HEK293 (cell line): Measurements from ENCODE around the gene CD48.

Experiments
- CTCF ChIA-PET: fragments of 350-600 bp; formaldehyde crosslinking; extraction: SDS; loops from one replicate; lab custom pipeline; 2021; ENCODE audit warnings: antibody characterized with exemption; lab: Yijun Ruan, JAX
- POLR2A ChIA-PET: fragments of 300-600 bp; formaldehyde crosslinking; extraction: SDS; loops from one replicate; lab custom pipeline; 2020; ENCODE audit warnings: antibody characterized with exemption, inconsistent platforms; lab: Yijun Ruan, JAX
- H3K27ac ChIP-seq: fragments of 200-500 bp; sonication (Bioruptor generic); 2 replicates; pipeline ENCODE4 v1.5.1; 2014; ENCODE audit warnings: low read depth, low read length, control low read depth, inconsistent platforms; ENCODE audit errors: extremely low read depth
- H3K36me3 ChIP-seq, 2 experiments: fragments of 200-500 bp in 1 of 2; sonication (Bioruptor generic) in 1 of 2; 1 replicate in 1 of 2; 2 replicates in 1 of 2; pipeline ENCODE4 v1.5.1; 2014 to 2017; ENCODE audit warnings: inconsistent platforms in 2 of 2, low read length in 2 of 2; ENCODE audit not compliant: control insufficient read depth in 2 of 2, insufficient read depth in 1 of 2
- H3K4me1 ChIP-seq: fragments of 200-500 bp; sonication (Bioruptor generic); 2 replicates; pipeline ENCODE4 v1.5.1; 2014; ENCODE audit warnings: mild to moderate bottlenecking, low read length, inconsistent platforms; ENCODE audit not compliant: control insufficient read depth, insufficient read depth
- H3K4me3 ChIP-seq: 2 replicates; pipeline ENCODE4 v1.5.1; 2011; ENCODE audit warnings: low read depth, mild to moderate bottlenecking, control low read depth, low read length, moderate library complexity
- H3K9me3 ChIP-seq: fragments of 200-500 bp; sonication (Bioruptor generic); 2 replicates; pipeline ENCODE4 v1.5.1; 2014; ENCODE audit warnings: low read depth, low read length, inconsistent platforms; ENCODE audit not compliant: control insufficient read depth, insufficient read depth
- GLI4 ChIP-seq: fragments of 450-650 bp; formaldehyde crosslinking; IDR thresholded peaks from 2 replicates; pipeline ENCODE4 v1.5.1; 2016; ENCODE audit warnings: missing biosample characterization, missing genetic modification characterization
- KLF7 ChIP-seq: fragments of 450-650 bp; formaldehyde crosslinking; IDR thresholded peaks from 2 replicates; pipeline ENCODE4 v1.5.1; 2016; ENCODE audit warnings: missing biosample characterization, missing genetic modification characterization, borderline replicate concordance
- SALL2 ChIP-seq: fragments of 450-650 bp; formaldehyde crosslinking; IDR thresholded peaks from 2 replicates; pipeline ENCODE4 v1.5.0; 2017; ENCODE audit warnings: missing biosample characterization, mild to moderate bottlenecking, missing genetic modification characterization, borderline replicate concordance
- SCRT2 ChIP-seq: fragments of 450-650 bp; formaldehyde crosslinking; IDR thresholded peaks from 2 replicates; pipeline ENCODE4 v1.5.1; 2016; ENCODE audit warnings: missing biosample characterization, missing genetic modification characterization
- SP3 ChIP-seq: fragments of 450-650 bp; formaldehyde crosslinking; IDR thresholded peaks from 2 replicates; pipeline ENCODE4 v1.5.1; 2016; ENCODE audit warnings: missing biosample characterization, missing genetic modification characterization
- TCF7L2 ChIP-seq: IDR thresholded peaks from 2 replicates; pipeline ENCODE4 v1.6.1; 2011; ENCODE audit warnings: low read depth, mild to moderate bottlenecking, inconsistent platforms, low read length, moderate library complexity, borderline replicate concordance
- YY1 ChIP-seq: fragments of 450-650 bp; formaldehyde crosslinking; IDR thresholded peaks from 2 replicates; pipeline ENCODE4 v1.5.1; 2018; ENCODE audit warnings: missing biosample characterization, missing genetic modification characterization
- ZFP3 ChIP-seq: fragments of 450-650 bp; formaldehyde crosslinking; IDR thresholded peaks from 2 replicates; pipeline ENCODE4 v1.5.1; 2016; ENCODE audit warnings: low read depth, missing biosample characterization, missing genetic modification characterization
- ZNF121 ChIP-seq: fragments of 450-650 bp; formaldehyde crosslinking; IDR thresholded peaks from 2 replicates; pipeline ENCODE4 v1.5.1; 2016; ENCODE audit warnings: missing biosample characterization, missing genetic modification characterization
- ZNF132 ChIP-seq: fragments of 450-650 bp; formaldehyde crosslinking; IDR thresholded peaks from 2 replicates; pipeline ENCODE4 v1.5.1; 2017; ENCODE audit warnings: missing biosample characterization, missing genetic modification characterization, borderline replicate concordance
- ZNF16 ChIP-seq: fragments of 450-650 bp; formaldehyde crosslinking; IDR thresholded peaks from 2 replicates; pipeline ENCODE4 v1.5.1; 2016; ENCODE audit warnings: low read depth, missing biosample characterization, missing genetic modification characterization
- ZNF169 ChIP-seq: fragments of 450-650 bp; formaldehyde crosslinking; IDR thresholded peaks from 2 replicates; pipeline ENCODE4 v1.5.1; 2016; ENCODE audit warnings: missing biosample characterization, missing genetic modification characterization
- ZNF214 ChIP-seq: fragments of 450-650 bp; formaldehyde crosslinking; IDR thresholded peaks from 2 replicates; pipeline ENCODE4 v1.5.1; 2017; ENCODE audit warnings: missing biosample characterization, mild to moderate bottlenecking, missing genetic modification characterization, borderline replicate concordance
- ZNF248 ChIP-seq: fragments of 450-650 bp; formaldehyde crosslinking; IDR thresholded peaks from 2 replicates; pipeline ENCODE4 v1.5.1; 2017; ENCODE audit warnings: missing biosample characterization, missing genetic modification characterization
- ZNF292 ChIP-seq: fragments of 450-650 bp; formaldehyde crosslinking; IDR thresholded peaks from 2 replicates; pipeline ENCODE4 v1.5.1; 2016; ENCODE audit warnings: low read depth, missing biosample characterization, missing genetic modification characterization, borderline replicate concordance
- ZNF324 ChIP-seq: fragments of 450-650 bp; formaldehyde crosslinking; IDR thresholded peaks from 2 replicates; pipeline ENCODE4 v1.5.1; 2016; ENCODE audit warnings: missing biosample characterization, missing genetic modification characterization
- ZNF426 ChIP-seq: fragments of 450-650 bp; formaldehyde crosslinking; IDR thresholded peaks from 2 replicates; pipeline ENCODE4 v1.5.1; 2017; ENCODE audit warnings: missing biosample characterization, missing genetic modification characterization, mild to moderate bottlenecking, inconsistent platforms, moderate library complexity
- ZNF510 ChIP-seq: fragments of 450-650 bp; formaldehyde crosslinking; IDR thresholded peaks from 2 replicates; pipeline ENCODE4 v1.5.1; 2018; ENCODE audit warnings: mild to moderate bottlenecking, missing genetic modification characterization, missing biosample characterization; ENCODE audit not compliant: insufficient replicate concordance
- ZNF658 ChIP-seq: fragments of 450-650 bp; formaldehyde crosslinking; IDR thresholded peaks from 2 replicates; pipeline ENCODE4; 2016; ENCODE audit warnings: missing biosample characterization, missing genetic modification characterization
- ZNF776 ChIP-seq: fragments of 450-650 bp; formaldehyde crosslinking; IDR thresholded peaks from 2 replicates; pipeline ENCODE4 v1.5.0; 2017; ENCODE audit warnings: missing biosample characterization, missing genetic modification characterization, borderline replicate concordance
- ZNF777 ChIP-seq: fragments of 450-650 bp; formaldehyde crosslinking; IDR thresholded peaks from 2 replicates; pipeline ENCODE4 v1.5.1; 2017; ENCODE audit warnings: missing biosample characterization, missing genetic modification characterization, borderline replicate concordance
- ZNF785 ChIP-seq: fragments of 450-650 bp; formaldehyde crosslinking; IDR thresholded peaks from 2 replicates; pipeline ENCODE4 v1.5.1; 2016; ENCODE audit warnings: missing biosample characterization, missing genetic modification characterization
- ZNF843 ChIP-seq: fragments of 450-650 bp; formaldehyde crosslinking; IDR thresholded peaks from 2 replicates; pipeline ENCODE4 v1.5.1; 2016; ENCODE audit warnings: missing biosample characterization, missing genetic modification characterization
- ZSCAN23 ChIP-seq: fragments of 450-650 bp; formaldehyde crosslinking; IDR thresholded peaks from 2 replicates; pipeline ENCODE4 v1.5.1; 2016; ENCODE audit warnings: missing biosample characterization, missing genetic modification characterization
- TF ChIP-seq, protein P1 (sequence below): fragments of 450-650 bp; formaldehyde crosslinking; IDR thresholded peaks from 2 replicates; pipeline ENCODE4 v1.5.1; 2017; ENCODE audit warnings: missing biosample characterization, missing genetic modification characterization
- TF ChIP-seq, protein P2 (sequence below): fragments of 450-650 bp; formaldehyde crosslinking; IDR thresholded peaks from 2 replicates; pipeline ENCODE4 v1.5.1; 2016; ENCODE audit warnings: missing biosample characterization, missing genetic modification characterization, low read depth
- TF ChIP-seq, protein P3 (sequence below): fragments of 450-650 bp; formaldehyde crosslinking; IDR thresholded peaks from 2 replicates; pipeline ENCODE4 v1.5.1; 2017; ENCODE audit warnings: missing biosample characterization, missing genetic modification characterization
- TF ChIP-seq, protein P4 (sequence below): IDR thresholded peaks from 2 replicates; pipeline ENCODE4 v1.6.1; 2011; ENCODE audit warnings: mild to moderate bottlenecking, low read depth, low read length, borderline replicate concordance

The CD48 gene

DNA sequence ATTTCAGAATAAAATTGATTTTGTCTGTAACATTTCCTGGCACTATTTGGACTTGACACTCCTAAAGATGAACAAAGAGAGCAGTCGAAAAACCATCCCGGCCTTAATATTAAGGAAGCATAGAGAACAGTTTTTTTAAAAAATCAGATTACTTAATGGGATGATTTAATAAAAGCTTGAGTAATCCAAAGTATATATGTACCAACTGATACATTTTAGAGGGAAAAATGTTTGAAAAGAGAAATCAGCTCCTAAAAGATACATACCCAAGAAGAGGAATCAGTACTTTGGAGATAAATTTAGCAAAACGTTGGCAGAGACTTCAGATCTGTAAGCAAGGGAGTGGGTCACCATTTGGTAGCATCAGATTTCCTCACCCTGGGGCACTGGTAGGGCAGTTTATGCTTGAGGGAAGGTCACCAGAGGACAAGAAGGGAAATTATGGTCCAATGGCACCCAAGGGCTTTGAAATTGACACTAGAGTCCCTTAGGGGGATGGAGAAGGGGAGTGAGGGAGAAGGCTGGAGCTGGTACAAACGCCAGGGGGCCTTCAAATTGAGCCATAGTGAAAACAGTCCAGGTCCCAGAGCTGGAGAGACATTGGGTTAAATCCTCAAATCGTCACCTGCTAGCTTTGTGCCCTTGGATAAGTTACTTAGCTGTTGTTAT lies 33.4 kb upstream of the CD48 start:
- H3K4me3 ChIP-seq, result no peak overlapping the region
- H3K36me3 ChIP-seq, result no peaks in the 10 kb centered on the region
- H3K27ac ChIP-seq, result no peak overlapping the region
- TF ChIP-seq ZNF777 (tag by site-specific recombination) (no peak), ZNF121 (no peak), SCRT2 (no peak), ZNF248 (tag by site-specific recombination) (no peak), ZNF658 (no peak), ZNF16 (tag by site-specific recombination) (no peak), ZNF776 (tag by site-specific recombination) (no peak), ZNF843 (tag by site-specific recombination) (no peak), ZNF292 (no peak), ZNF510 (no peak), ZNF132 (tag by site-specific recombination) (no peak), ZFP3 (no peak), ZNF785 (no peak), YY1 (tag by site-specific recombination) (no peak), TCF7L2 (no peak), SP3 (tag by site-specific recombination) (no peak), GLI4 (tag by site-specific recombination) (no peak)
- TF ChIP-seq, protein P1, sequence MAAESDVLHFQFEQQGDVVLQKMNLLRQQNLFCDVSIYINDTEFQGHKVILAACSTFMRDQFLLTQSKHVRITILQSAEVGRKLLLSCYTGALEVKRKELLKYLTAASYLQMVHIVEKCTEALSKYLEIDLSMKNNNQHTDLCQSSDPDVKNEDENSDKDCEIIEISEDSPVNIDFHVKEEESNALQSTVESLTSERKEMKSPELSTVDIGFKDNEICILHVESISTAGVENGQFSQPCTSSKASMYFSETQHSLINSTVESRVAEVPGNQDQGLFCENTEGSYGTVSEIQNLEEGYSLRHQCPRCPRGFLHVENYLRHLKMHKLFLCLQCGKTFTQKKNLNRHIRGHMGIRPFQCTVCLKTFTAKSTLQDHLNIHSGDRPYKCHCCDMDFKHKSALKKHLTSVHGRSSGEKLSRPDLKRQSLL, result no peak
- TF ChIP-seq, protein P2, sequence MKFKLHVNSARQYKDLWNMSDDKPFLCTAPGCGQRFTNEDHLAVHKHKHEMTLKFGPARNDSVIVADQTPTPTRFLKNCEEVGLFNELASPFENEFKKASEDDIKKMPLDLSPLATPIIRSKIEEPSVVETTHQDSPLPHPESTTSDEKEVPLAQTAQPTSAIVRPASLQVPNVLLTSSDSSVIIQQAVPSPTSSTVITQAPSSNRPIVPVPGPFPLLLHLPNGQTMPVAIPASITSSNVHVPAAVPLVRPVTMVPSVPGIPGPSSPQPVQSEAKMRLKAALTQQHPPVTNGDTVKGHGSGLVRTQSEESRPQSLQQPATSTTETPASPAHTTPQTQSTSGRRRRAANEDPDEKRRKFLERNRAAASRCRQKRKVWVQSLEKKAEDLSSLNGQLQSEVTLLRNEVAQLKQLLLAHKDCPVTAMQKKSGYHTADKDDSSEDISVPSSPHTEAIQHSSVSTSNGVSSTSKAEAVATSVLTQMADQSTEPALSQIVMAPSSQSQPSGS, result no peak
- H3K9me3 ChIP-seq, result no peaks in the 10 kb centered on the region
- H3K4me1 ChIP-seq, result 0 out of 2 replicates have a peak, but pooled peaks cover 3% of the 10 kb centered on the region
- ChIA-PET CTCF (interaction anchor here (0.6 to 0.7 kb wide), 3 partner anchors 83 to 297 kb away, joined by 3 to 4 read pairs (median 3); no protein-coding TSS in a partner anchor), POLR2A (no interaction called here)

DNA sequence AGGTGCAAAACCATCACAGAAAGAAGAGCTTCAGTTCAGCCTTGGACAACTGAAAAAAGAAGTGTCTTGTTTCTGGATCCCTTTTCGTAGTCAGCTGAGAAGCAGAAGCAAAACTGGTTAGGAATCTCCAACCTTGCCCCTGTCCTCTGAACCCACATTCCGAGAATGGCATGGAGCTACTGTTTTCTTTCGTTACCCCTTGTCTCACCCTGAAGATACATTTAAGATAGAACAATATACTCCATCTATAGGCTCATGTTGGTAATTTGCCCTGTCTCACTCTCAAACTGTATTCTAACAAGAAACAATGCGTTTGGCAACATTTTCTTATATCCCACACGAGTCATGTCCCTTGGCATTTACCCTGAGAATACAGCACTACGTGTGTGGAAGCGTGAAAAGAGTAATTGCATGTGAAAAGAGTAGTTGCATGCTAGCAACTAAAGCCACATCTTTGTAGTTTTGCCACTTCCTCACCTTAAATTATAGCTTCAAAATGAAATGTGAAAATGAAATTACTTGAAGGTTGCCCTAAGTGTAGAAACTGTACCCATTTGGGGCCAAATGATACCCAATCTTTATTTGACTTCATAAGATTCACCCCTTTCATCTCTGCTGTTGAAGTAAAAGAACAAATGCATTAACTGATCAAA lies 32.7 kb upstream of the CD48 start:
- CTCF ChIA-PET, result interaction anchor here (0.6 to 1.0 kb wide), 3 partner anchors 84 to 353 kb away, joined by 3 to 5 read pairs (median 3); no protein-coding TSS in a partner anchor
- POLR2A ChIA-PET, result no interaction called here
- H3K27ac ChIP-seq, result no peak overlapping the region
- H3K4me3 ChIP-seq, result no peak overlapping the region
- no peaks in the 10 kb centered on the region for H3K36me3 ChIP-seq
- no peaks in the 10 kb centered on the region for H3K9me3 ChIP-seq
- H3K4me1 ChIP-seq, result 0 out of 2 replicates have a peak, but pooled peaks cover 3% of the 10 kb centered on the region
- no peak for TF ChIP-seq SP3 (tag by site-specific recombination)
- TF ChIP-seq, protein P3, sequence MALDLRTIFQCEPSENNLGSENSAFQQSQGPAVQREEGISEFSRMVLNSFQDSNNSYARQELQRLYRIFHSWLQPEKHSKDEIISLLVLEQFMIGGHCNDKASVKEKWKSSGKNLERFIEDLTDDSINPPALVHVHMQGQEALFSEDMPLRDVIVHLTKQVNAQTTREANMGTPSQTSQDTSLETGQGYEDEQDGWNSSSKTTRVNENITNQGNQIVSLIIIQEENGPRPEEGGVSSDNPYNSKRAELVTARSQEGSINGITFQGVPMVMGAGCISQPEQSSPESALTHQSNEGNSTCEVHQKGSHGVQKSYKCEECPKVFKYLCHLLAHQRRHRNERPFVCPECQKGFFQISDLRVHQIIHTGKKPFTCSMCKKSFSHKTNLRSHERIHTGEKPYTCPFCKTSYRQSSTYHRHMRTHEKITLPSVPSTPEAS, result no peak
- TF ChIP-seq KLF7, result no peak
- TF ChIP-seq, protein P4, sequence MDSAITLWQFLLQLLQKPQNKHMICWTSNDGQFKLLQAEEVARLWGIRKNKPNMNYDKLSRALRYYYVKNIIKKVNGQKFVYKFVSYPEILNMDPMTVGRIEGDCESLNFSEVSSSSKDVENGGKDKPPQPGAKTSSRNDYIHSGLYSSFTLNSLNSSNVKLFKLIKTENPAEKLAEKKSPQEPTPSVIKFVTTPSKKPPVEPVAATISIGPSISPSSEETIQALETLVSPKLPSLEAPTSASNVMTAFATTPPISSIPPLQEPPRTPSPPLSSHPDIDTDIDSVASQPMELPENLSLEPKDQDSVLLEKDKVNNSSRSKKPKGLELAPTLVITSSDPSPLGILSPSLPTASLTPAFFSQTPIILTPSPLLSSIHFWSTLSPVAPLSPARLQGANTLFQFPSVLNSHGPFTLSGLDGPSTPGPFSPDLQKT, result no peak
- TF ChIP-seq ZNF214, result no peak
- no peak for TF ChIP-seq ZSCAN23 (tag by site-specific recombination)
- TF ChIP-seq, protein P1, result no peak
- no peak for TF ChIP-seq ZNF324 (tag by site-specific recombination)
- TF ChIP-seq SALL2, result no peak
- TF ChIP-seq ZNF426 (tag by site-specific recombination), result no peak
- TF ChIP-seq ZNF169 (tag by site-specific recombination), result no peak
